H1 (cell line): ENCODE results near the gene ZNF423. TPM values are rescaled to one million over a fixed set of nuclear protein-coding genes. Genes with fewer than 3 reads are reported as not detected.
A peak's percentile ranks its signal among the peaks of the same experiment; 100 is the strongest.

ENCODE experiments used
- CTCF ChIA-PET: fragments of 300-600 bp; sonication (Branson Sonifier 250); formaldehyde crosslinking; loops from one replicate; lab custom pipeline; 2021; ENCODE audit not compliant: partially characterized antibody; lab: Charles Lee
- POLR2A ChIA-PET: fragments of 300-600 bp; sonication (Branson Sonifier 250); formaldehyde crosslinking; loops from one replicate; lab custom pipeline; 2021; ENCODE audit warnings: inconsistent platforms; ENCODE audit not compliant: partially characterized antibody; lab: Charles Lee
- DNase-seq, 2 experiments: peaks; one replicate each; pipeline versions ENCODE4 v3.0.0 to v3.0.0-alpha.2; 2010 to 2022; ENCODE audit warnings: low spot score in 2 of 2, low read depth in 1 of 2, mixed read lengths in 1 of 2
- FAIRE-seq: peaks from 2 replicates; lab custom pipeline; 2011; peaks lifted over from hg19 to GRCh38; lab: Jason Lieb, UNC
- H2AFZ ChIP-seq: 2 replicates; pipeline ENCODE4 v1.8.1; 2012; ENCODE audit warnings: low read length, inconsistent platforms
- H2AK5ac ChIP-seq: 2 replicates; pipeline ENCODE4 v1.6.1; 2013; ENCODE audit warnings: low read depth, low read length
- H2BK120ac ChIP-seq: replicated peaks from 2 replicates; pipeline ENCODE3; 2013; ENCODE audit warnings: low read depth, low read length, inconsistent platforms
- H2BK12ac ChIP-seq: 2 replicates; pipeline ENCODE4 v1.6.1; 2013; ENCODE audit warnings: low read depth, low read length
- H2BK15ac ChIP-seq: 2 replicates; pipeline ENCODE4 v1.6.1; 2013; ENCODE audit warnings: low read length
- H2BK20ac ChIP-seq: 2 replicates; pipeline ENCODE4 v1.6.1; 2013; ENCODE audit warnings: low read length
- H2BK5ac ChIP-seq: 2 replicates; pipeline ENCODE4 v1.6.1; 2013; ENCODE audit warnings: low read depth, low read length
- H3K14ac ChIP-seq: 2 replicates; pipeline ENCODE4 v1.6.1; 2013; ENCODE audit warnings: inconsistent platforms; ENCODE audit not compliant: insufficient read length
- H3K18ac ChIP-seq: 2 replicates; pipeline ENCODE4 v1.6.1; 2013; ENCODE audit warnings: low read length; ENCODE audit errors: extremely low read depth
- H3K23ac ChIP-seq: 2 replicates; pipeline ENCODE4 v1.6.1; 2013; ENCODE audit warnings: inconsistent platforms; ENCODE audit not compliant: insufficient read length
- H3K23me2 ChIP-seq: 2 replicates; pipeline ENCODE4 v1.6.1; 2013; ENCODE audit warnings: low read depth, low read length
- H3K27ac ChIP-seq: 2 replicates; pipeline ENCODE4 v1.6.1; 2011; ENCODE audit warnings: low read depth, low read length, inconsistent platforms
- H3K27me3 ChIP-seq, 4 experiments: replicated peaks in 1 of 4; 1 replicate in 1 of 4; 2 replicates in 3 of 4; pipeline versions ENCODE4 v1.6.1 to v1.8.1; 2011 to 2013; ENCODE audit warnings: low read length in 3 of 4, mild to moderate bottlenecking in 3 of 4, inconsistent platforms in 2 of 4, mixed read lengths in 2 of 4, moderate library complexity in 1 of 4; ENCODE audit not compliant: control insufficient read depth in 3 of 4, insufficient read depth in 3 of 4; ENCODE audit errors: extremely low read depth in 1 of 4
- H3K36me3 ChIP-seq, 4 experiments: 2 replicates each; pipeline versions ENCODE4 v1.6.1 to v1.8.1; 2011 to 2013; ENCODE audit warnings: mild to moderate bottlenecking in 4 of 4, low read length in 3 of 4, moderate library complexity in 2 of 4, control low read depth in 1 of 4, inconsistent platforms in 1 of 4; ENCODE audit not compliant: insufficient read depth in 4 of 4, control insufficient read depth in 2 of 4
- H3K4ac ChIP-seq: replicated peaks from 2 replicates; pipeline ENCODE3; 2013; ENCODE audit warnings: low read length, low read depth, mixed read lengths, inconsistent platforms; ENCODE audit not compliant: insufficient read length
- H3K4me1 ChIP-seq, 4 experiments: replicated peaks in 1 of 4; 1 replicate in 1 of 4; 2 replicates in 3 of 4; pipeline versions ENCODE4 v1.6.1 to v1.8.1; 2011 to 2013; ENCODE audit warnings: low read length in 3 of 4, inconsistent platforms in 2 of 4, mixed read lengths in 1 of 4; ENCODE audit not compliant: insufficient read depth in 4 of 4, control insufficient read depth in 3 of 4
- H3K4me2 ChIP-seq, 2 experiments: 2 replicates each; pipeline versions ENCODE4 v1.6.1 to v1.8.1; 2011 to 2013; ENCODE audit warnings: low read depth in 2 of 2, low read length in 2 of 2, control low read depth in 1 of 2, inconsistent platforms in 1 of 2, mild to moderate bottlenecking in 1 of 2; ENCODE audit not compliant: insufficient read depth in 1 of 2
- H3K4me3 ChIP-seq, 4 experiments: fragments of 200-600, 300-600 bp in 1 of 4; sonication (generic), shearing (Covaris generic), sonication (Bioruptor Twin) in 1 of 4; 2 replicates each; pipeline versions ENCODE4 v1.5.1 to v1.8.1; 2011 to 2016; ENCODE audit warnings: low read length in 4 of 4, low read depth in 3 of 4, control low read depth in 2 of 4, inconsistent platforms in 2 of 4, mild to moderate bottlenecking in 2 of 4, mixed read lengths in 1 of 4, moderate library complexity in 1 of 4; ENCODE audit not compliant: insufficient read depth in 2 of 4; ENCODE audit errors: extremely low read depth in 1 of 4
- H3K56ac ChIP-seq: replicated peaks from 2 replicates; pipeline ENCODE3; 2013; ENCODE audit warnings: low read depth, mild to moderate bottlenecking, mixed read lengths, low read length, inconsistent platforms; ENCODE audit not compliant: insufficient read length
- H3K79me1 ChIP-seq: 2 replicates; pipeline ENCODE4 v1.6.1; 2013; ENCODE audit warnings: low read depth, low read length, control low read depth
- H3K79me2 ChIP-seq, 2 experiments: 2 replicates each; pipeline versions ENCODE4 v1.6.1 to v1.8.1; 2012 to 2013; ENCODE audit warnings: low read length in 2 of 2, mild to moderate bottlenecking in 2 of 2, inconsistent platforms in 1 of 2; ENCODE audit not compliant: insufficient read depth in 2 of 2, control insufficient read depth in 1 of 2
- H3K9ac ChIP-seq, 4 experiments: replicated peaks in 1 of 4; 1 replicate in 1 of 4; 2 replicates in 3 of 4; pipeline versions ENCODE4 v1.6.1 to v1.8.1; 2011 to 2013; ENCODE audit warnings: low read depth in 3 of 4, low read length in 3 of 4, control low read depth in 2 of 4, mild to moderate bottlenecking in 2 of 4, moderate library complexity in 2 of 4, inconsistent platforms in 1 of 4; ENCODE audit errors: extremely low read depth in 1 of 4
- H3K9me3 ChIP-seq, 2 experiments: 2 replicates each; pipeline versions ENCODE4 v1.6.1 to v1.8.1; 2012 to 2013; ENCODE audit warnings: mild to moderate bottlenecking in 2 of 2, moderate library complexity in 2 of 2, control low read depth in 1 of 2, inconsistent platforms in 1 of 2, low read depth in 1 of 2, low read length in 1 of 2, mixed read lengths in 1 of 2; ENCODE audit not compliant: insufficient read depth in 2 of 2
- H4K20me1 ChIP-seq, 2 experiments: replicated peaks in 1 of 2; 2 replicates each; pipeline versions ENCODE3 to v1.8.1; 2011 to 2013; ENCODE audit warnings: inconsistent platforms in 2 of 2, low read length in 2 of 2, mild to moderate bottlenecking in 1 of 2; ENCODE audit not compliant: insufficient read depth in 2 of 2, control insufficient read depth in 1 of 2
- H4K5ac ChIP-seq: 2 replicates; pipeline ENCODE4 v1.6.1; 2013; ENCODE audit warnings: low read length, low read depth, mixed read lengths, inconsistent platforms; ENCODE audit not compliant: insufficient read length
- H4K8ac ChIP-seq: 2 replicates; pipeline ENCODE4 v1.8.0; 2013; ENCODE audit warnings: mild to moderate bottlenecking, moderate library complexity, low read length, inconsistent platforms; ENCODE audit not compliant: insufficient read depth; ENCODE audit errors: extremely low read depth
- H4K91ac ChIP-seq: replicated peaks from 2 replicates; pipeline ENCODE3; 2013; ENCODE audit warnings: low read length, mixed read lengths, inconsistent platforms; ENCODE audit not compliant: insufficient read length
- ASH2L ChIP-seq: fragments of 200-600, 300-600 bp; sonication (generic); IDR thresholded peaks from one replicate; pipeline ENCODE4 v1.7.1; 2017; ENCODE audit warnings: low read length
- HDAC2 ChIP-seq, 2 experiments: fragments of 300-600 bp in 1 of 2; sonication (generic) in 1 of 2; IDR thresholded peaks; 2 replicates each; pipeline ENCODE4 v1.6.1; 2011 to 2012; ENCODE audit warnings: low read depth in 2 of 2, low read length in 2 of 2, mild to moderate bottlenecking in 2 of 2, moderate library complexity in 2 of 2, borderline replicate concordance in 1 of 2, inconsistent platforms in 1 of 2
- JUND ChIP-seq: IDR thresholded peaks from 2 replicates; pipeline ENCODE4 v1.6.1; 2011; ENCODE audit warnings: mild to moderate bottlenecking, improper control_type of control experiment, low read length
- KDM5A ChIP-seq: fragments of 200-600 bp; IDR thresholded peaks from 2 replicates; pipeline ENCODE4 v1.7.1; 2012; ENCODE audit warnings: mild to moderate bottlenecking, low read length, inconsistent platforms, mixed read lengths
- MAX ChIP-seq: IDR thresholded peaks from 2 replicates; pipeline ENCODE4 v1.6.1; 2012; ENCODE audit warnings: inconsistent platforms
- NANOG ChIP-seq: IDR thresholded peaks from 2 replicates; pipeline ENCODE4 v1.6.1; 2011; ENCODE audit warnings: low read length, low read depth, mild to moderate bottlenecking, inconsistent platforms; ENCODE audit not compliant: insufficient read depth, poor library complexity, severe bottlenecking
- PHF8 ChIP-seq: fragments of 200-600 bp; sonication (generic); conservative IDR thresholded peaks from 2 replicates; pipeline ENCODE4 v1.7.1; 2012; ENCODE audit warnings: low read depth, mild to moderate bottlenecking, inconsistent platforms, low read length, moderate library complexity
- RAD21 ChIP-seq, 2 experiments: IDR thresholded peaks in 1 of 2; conservative IDR thresholded peaks in 1 of 2; 2 replicates each; pipeline ENCODE4 v1.6.1; 2011; ENCODE audit warnings: low read depth in 2 of 2, low read length in 2 of 2, improper control_type of control experiment in 1 of 2, inconsistent platforms in 1 of 2, mild to moderate bottlenecking in 1 of 2, moderate library complexity in 1 of 2
- TAF1 ChIP-seq: IDR thresholded peaks from 2 replicates; pipeline ENCODE4 v1.6.1; 2011; ENCODE audit warnings: mild to moderate bottlenecking, low read depth, low read length
- WGBS, 2 experiments: shearing (Covaris generic) in 1 of 2; methylation state at CpG; one replicate each; pipeline versions ENCODE4 v1.1.6 to v1.1.7; 2013 to 2015; ENCODE audit warnings: low lambda C conversion rate in 2 of 2, mixed read lengths in 2 of 2, inconsistent platforms in 1 of 2, low coverage in 1 of 2, missing lambda C conversion rate in 1 of 2; ENCODE audit not compliant: insufficient replicate concordance in 2 of 2, insufficient coverage in 1 of 2, insufficient read length in 1 of 2; ENCODE audit errors: extremely low coverage in 1 of 2, missing lambda C conversion rate in 1 of 2; 5-methylcytosine and 5-hydroxymethylcytosine counted together
- polyA plus RNA-seq, 7 experiments: library from polyadenylated mRNA; depleted of rRNA in 3 of 7; stranded (reverse) in 5 of 7; unstranded in 2 of 7; fragments of >200 nt in 5 of 7; fragments of 200-250 nt in 2 of 7; gene quantifications; 1 replicate in 5 of 7; 2 replicates in 1 of 7; 4 replicates in 1 of 7; pipeline versions ENCODE4 v1.2.1 to v1.2.3, GENCODE V29; 2011 to 2013; ENCODE audit warnings: missing spikeins in 2 of 7, mixed read lengths in 2 of 7
- total RNA-seq: library from RNA; stranded (reverse); fragmentation: NEBNext Ultra II Directional; extraction: Animal tissue kit (Norgen Biotek cat#: 25700); gene quantifications from 2 replicates; pipeline ENCODE4 v1.2.1, GENCODE V29; 2021

The ZNF423 gene
- total and polyA plus RNA-seq, 2 of the 8 experiments (the other 6 are each of a cell fraction or from before 2014, with no cell fraction given), result 38.2 to 52.3 TPM

- no peak overlapping the region for H4K5ac ChIP-seq
- no peak overlapping the region for H3K56ac ChIP-seq
- no peak overlapping the region for H2BK120ac ChIP-seq
- H2AK5ac ChIP-seq, result no peak overlapping the region
- no peak overlapping the region; the same call in 1 of the 2 replicates for H3K18ac ChIP-seq
- no peak overlapping the region for H2BK15ac ChIP-seq
- H4K20me1 ChIP-seq, result no peaks in the 10 kb centered on the region
- WGBS, 2 experiments, result 10% methylated on average over 29 of the region's 30 CpGs; no CpG with 5 or more reads in 1 of the 2 experiments
- ChIA-PET POLR2A (interaction anchor here (1.0 to 1.8 kb wide), 4 partner anchors 9 to 83 kb away, joined by 3 to 7 read pairs (median 5); no protein-coding TSS in a partner anchor), CTCF (interaction anchor here (0.7 to 8.8 kb wide), 17 partner anchors 8 to 219 kb away, joined by 3 to 126 read pairs (median 7); no protein-coding TSS in a partner anchor)
- no peak overlapping the region for H4K91ac ChIP-seq
- peaks cover 0 to 28% (median 20%) of the 10 kb centered on the region in 4 experiments; a peak in 6 of 7 replicates for H3K27me3 ChIP-seq
- peak overlapping the region; percentile 50; the same call in 1 of the 2 replicates for H2BK12ac ChIP-seq
- H3K23me2 ChIP-seq, result peaks cover 18% of the 10 kb centered on the region; the same call in 1 of the 2 replicates
- H3K9ac ChIP-seq, result no peak overlapping the region
- peak overlapping the region; percentile 17 for H4K8ac ChIP-seq
- H3K4me1 ChIP-seq, result peaks cover 0 to 5% (median 4%) of the 10 kb centered on the region in 4 experiments; a peak in 5 of 7 replicates
- H3K9me3 ChIP-seq, result no peaks in the 10 kb centered on the region
- H3K14ac ChIP-seq, result no peak overlapping the region
- no peak overlapping the region for H2BK5ac ChIP-seq
- H3K4ac ChIP-seq, result no peak overlapping the region
- no peak for DNase-seq
- no peak overlapping the region for H3K23ac ChIP-seq
- no peak for FAIRE-seq
- no peaks in the 10 kb centered on the region for H3K79me1 ChIP-seq
- peak overlapping the region; percentile 61 to 62 for H3K4me2 ChIP-seq
- peak overlapping the region; percentile 37 to 85 (median 53) for H3K4me3 ChIP-seq
- no peaks in the 10 kb centered on the region for H3K36me3 ChIP-seq
- H3K79me2 ChIP-seq, result peaks cover 0 to 4% of the 10 kb centered on the region in 2 experiments; a peak in 2 of 4 replicates
- H2BK20ac ChIP-seq, result no peak overlapping the region
- no peak overlapping the region for H3K27ac ChIP-seq
- H2AFZ ChIP-seq, result no peak overlapping the region
- TF ChIP-seq ASH2L (peak; percentile 0), PHF8 (no peak), JUND (no peak), NANOG (no peak), KDM5A (no peak), TAF1 (no peak), HDAC2 (IDR thresholded peaks at IDR 0.05; ENCODE audit: borderline replicate concordance in 1 of 2, low read depth in 2 of 2, low read length in 2 of 2) (no peak; a peak in 1 of 4 replicates), RAD21 (IDR thresholded peaks at IDR 0.05 in 1 of 2, conservative IDR thresholded peaks at IDR 0.05 in 1 of 2; ENCODE audit: low read depth in 2 of 2, low read length in 2 of 2) (no peak), MAX (no peak)
Measured at GRCh38 chr16:49859125-49859811, 3.4 kb upstream of the ZNF423 start.
